Panc1 (cell line): ENCODE measurements around the gene INPP5A.

Source experiments
- CTCF ChIP-seq: fragments of 450-650 bp; IDR thresholded peaks from 2 replicates; pipeline ENCODE4 v1.5.1; 2017; ENCODE audit warnings: mild to moderate bottlenecking
- POLR2AphosphoS5 ChIP-seq: IDR thresholded peaks from 2 replicates; pipeline ENCODE4 v1.6.1; 2012; ENCODE audit warnings: mild to moderate bottlenecking, low read depth, low read length, moderate library complexity
- REST ChIP-seq, 2 experiments: IDR thresholded peaks; 2 replicates each; pipeline ENCODE4 v1.6.1; 2011 to 2012; ENCODE audit warnings: low read depth in 2 of 2, control low read depth in 1 of 2, low read length in 1 of 2, mild to moderate bottlenecking in 1 of 2, moderate library complexity in 1 of 2; ENCODE audit not compliant: insufficient read depth in 1 of 2
- SIN3A ChIP-seq: IDR thresholded peaks from 2 replicates; pipeline ENCODE4 v1.6.1; 2012; ENCODE audit warnings: low read depth, mild to moderate bottlenecking, low read length, moderate library complexity, borderline replicate concordance; ENCODE audit not compliant: insufficient read depth
- TCF7L2 ChIP-seq: IDR thresholded peaks from 2 replicates; pipeline ENCODE4 v1.6.1; 2011; ENCODE audit warnings: mild to moderate bottlenecking, low read depth, low read length, inconsistent platforms

- no peak for TF ChIP-seq SIN3A
- TF ChIP-seq CTCF, result no peak
- TF ChIP-seq REST (IDR thresholded peaks at IDR 0.05; ENCODE audit: insufficient read depth in 1 of 2, low read depth in 2 of 2, low read length in 1 of 2), result 0 out of 4 replicates have a peak, but pooled peaks of 1 of the 2 experiments have one; percentile 11
- TF ChIP-seq POLR2AphosphoS5, result no peak
- TF ChIP-seq TCF7L2, result no peak
Observed at GRCh38 chr10:132545659-132546367, 8.2 kb downstream of the INPP5A start.
